Measurements from ENCODE around the gene ELP4.

The ELP4 gene

GRCh38 chr11:31798554-31799434, 289.2 kb downstream of the ELP4 start:
- H3K9me3 ChIP-seq (ENCODE audit: insufficient read depth, low read depth, low read length) = no peaks in the 10 kb centered on the region
- no peak for TF ChIP-seq EZH2phosphoT487 (IDR thresholded peaks at IDR 0.05; ENCODE audit: borderline replicate concordance)
- TF ChIP-seq, protein P1, sequence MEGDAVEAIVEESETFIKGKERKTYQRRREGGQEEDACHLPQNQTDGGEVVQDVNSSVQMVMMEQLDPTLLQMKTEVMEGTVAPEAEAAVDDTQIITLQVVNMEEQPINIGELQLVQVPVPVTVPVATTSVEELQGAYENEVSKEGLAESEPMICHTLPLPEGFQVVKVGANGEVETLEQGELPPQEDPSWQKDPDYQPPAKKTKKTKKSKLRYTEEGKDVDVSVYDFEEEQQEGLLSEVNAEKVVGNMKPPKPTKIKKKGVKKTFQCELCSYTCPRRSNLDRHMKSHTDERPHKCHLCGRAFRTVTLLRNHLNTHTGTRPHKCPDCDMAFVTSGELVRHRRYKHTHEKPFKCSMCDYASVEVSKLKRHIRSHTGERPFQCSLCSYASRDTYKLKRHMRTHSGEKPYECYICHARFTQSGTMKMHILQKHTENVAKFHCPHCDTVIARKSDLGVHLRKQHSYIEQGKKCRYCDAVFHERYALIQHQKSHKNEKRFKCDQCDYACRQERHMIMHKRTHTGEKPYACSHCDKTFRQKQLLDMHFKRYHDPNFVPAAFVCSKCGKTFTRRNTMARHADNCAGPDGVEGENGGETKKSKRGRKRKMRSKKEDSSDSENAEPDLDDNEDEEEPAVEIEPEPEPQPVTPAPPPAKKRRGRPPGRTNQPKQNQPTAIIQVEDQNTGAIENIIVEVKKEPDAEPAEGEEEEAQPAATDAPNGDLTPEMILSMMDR (conservative IDR thresholded peaks at IDR 0.05; ENCODE audit: low read length) = no peak
- no peaks in the 10 kb centered on the region for H3K9me2 ChIP-seq (replicated peaks; ENCODE audit: low read depth, low read length)
- no peaks in the 10 kb centered on the region for H3K79me2 ChIP-seq (ENCODE audit: insufficient read depth, low read length)
- no peaks in the 10 kb centered on the region for H4K20me1 ChIP-seq (ENCODE audit: insufficient read depth, low read length, poor library complexity, severe bottlenecking)
- H3K4me3 ChIP-seq (ENCODE audit: low read length, poor library complexity, severe bottlenecking) = no peak overlapping the region
- H2AFZ ChIP-seq (ENCODE audit: low read length) = no peak overlapping the region
- H3K4me1 ChIP-seq (ENCODE audit: insufficient read depth, low read length, poor library complexity, severe bottlenecking) = no peaks in the 10 kb centered on the region
- H3K9ac ChIP-seq (ENCODE audit: low read depth, low read length, poor library complexity, severe bottlenecking) = no peak overlapping the region
- H3F3A ChIP-seq (ENCODE audit: low read depth) = no peaks in the 10 kb centered on the region
- no peak overlapping the region for H3K4me2 ChIP-seq (ENCODE audit: low read depth, low read length, poor library complexity, severe bottlenecking)
- H3K36me3 ChIP-seq (ENCODE audit: insufficient read depth, low read length) = no peaks in the 10 kb centered on the region
- no peaks in the 10 kb centered on the region for H3K27me3 ChIP-seq (ENCODE audit: insufficient read depth, low read length, poor library complexity, severe bottlenecking)

GRCh38 chr11:31799435-31800397, 290.1 kb downstream of the ELP4 start:
- no peaks in the 10 kb centered on the region for H3K9me3 ChIP-seq (ENCODE audit: insufficient read depth, low read depth, low read length)
- H3K27me3 ChIP-seq (ENCODE audit: insufficient read depth, low read length, poor library complexity, severe bottlenecking) = no peaks in the 10 kb centered on the region
- H3F3A ChIP-seq (ENCODE audit: low read depth) = no peaks in the 10 kb centered on the region
- no peaks in the 10 kb centered on the region for H3K36me3 ChIP-seq (ENCODE audit: insufficient read depth, low read length)
- H3K4me2 ChIP-seq (ENCODE audit: low read depth, low read length, poor library complexity, severe bottlenecking) = no peak overlapping the region
- no peak overlapping the region for H3K9ac ChIP-seq (ENCODE audit: low read depth, low read length, poor library complexity, severe bottlenecking)
- H3K79me2 ChIP-seq (ENCODE audit: insufficient read depth, low read length) = no peaks in the 10 kb centered on the region
- no peaks in the 10 kb centered on the region for H3K9me2 ChIP-seq (replicated peaks; ENCODE audit: low read depth, low read length)
- no peak overlapping the region for H3K4me3 ChIP-seq (ENCODE audit: low read length, poor library complexity, severe bottlenecking)
- no peaks in the 10 kb centered on the region for H4K20me1 ChIP-seq (ENCODE audit: insufficient read depth, low read length, poor library complexity, severe bottlenecking)
- H2AFZ ChIP-seq (ENCODE audit: low read length) = no peak overlapping the region
- no peaks in the 10 kb centered on the region for H3K4me1 ChIP-seq (ENCODE audit: insufficient read depth, low read length, poor library complexity, severe bottlenecking)
- TF ChIP-seq EZH2phosphoT487 (IDR thresholded peaks at IDR 0.05; ENCODE audit: borderline replicate concordance) = no peak
- TF ChIP-seq, protein P1 (conservative IDR thresholded peaks at IDR 0.05; ENCODE audit: low read length) = no peak

DNA sequence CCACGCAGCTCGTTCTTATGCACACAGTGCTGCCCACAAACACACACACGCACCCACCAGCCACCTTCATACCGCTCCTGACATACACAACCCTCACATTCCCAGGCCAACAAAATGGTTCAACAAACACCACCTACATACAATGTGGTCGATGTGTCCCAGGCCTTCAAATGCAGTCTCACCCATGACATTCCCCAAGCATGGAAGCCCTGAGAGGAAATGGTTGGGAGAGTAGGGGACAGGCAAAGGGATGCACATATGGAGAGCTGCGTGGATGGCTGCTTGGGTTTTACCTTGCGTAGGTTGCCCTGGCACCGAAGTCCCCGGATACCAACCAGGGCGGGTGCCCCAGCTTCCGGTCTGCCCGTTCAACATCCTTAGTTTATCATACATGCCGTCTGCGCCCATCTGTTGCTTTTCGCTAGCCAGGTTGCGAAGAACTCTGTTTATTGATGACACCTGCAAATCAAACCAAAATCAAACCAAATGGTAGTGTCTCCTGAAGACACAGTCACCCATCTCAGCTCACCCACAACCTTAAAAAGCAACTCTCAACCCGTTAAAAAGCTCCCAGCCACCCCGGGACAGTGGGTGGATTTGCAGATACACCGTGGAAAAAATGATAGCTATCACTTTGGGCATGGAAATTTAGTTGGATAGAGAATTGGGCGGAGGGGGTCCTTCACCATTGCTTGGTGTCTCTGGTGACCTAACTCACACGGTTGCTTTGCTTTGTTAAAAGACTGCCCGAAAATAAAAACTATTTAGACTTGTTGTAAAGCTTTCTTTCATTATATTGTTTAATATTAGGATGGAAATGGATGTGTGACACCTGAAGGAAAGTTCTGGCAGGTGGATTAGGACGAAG, 291.1 kb downstream of the ELP4 start:
- no peak for TF ChIP-seq EZH2phosphoT487 (IDR thresholded peaks at IDR 0.05; ENCODE audit: borderline replicate concordance)
- TF ChIP-seq, protein P1 (conservative IDR thresholded peaks at IDR 0.05; ENCODE audit: low read length) = no peak

More for the DNA sequence above, 291.1 kb downstream of the ELP4 start:
- Histone ChIP-seq H3K4me1 (ENCODE audit: insufficient read depth, low read length, poor library complexity, severe bottlenecking) (no peaks in the 10 kb centered on the region), H4K20me1 (ENCODE audit: insufficient read depth, low read length, poor library complexity, severe bottlenecking) (no peaks in the 10 kb centered on the region), H3K36me3 (ENCODE audit: insufficient read depth, low read length) (no peaks in the 10 kb centered on the region), H3F3A (ENCODE audit: low read depth) (no peaks in the 10 kb centered on the region), H3K79me2 (ENCODE audit: insufficient read depth, low read length) (no peaks in the 10 kb centered on the region), H3K9me3 (ENCODE audit: insufficient read depth, low read depth, low read length) (no peaks in the 10 kb centered on the region), H2AFZ (ENCODE audit: low read length) (no peak overlapping the region), H3K27me3 (ENCODE audit: insufficient read depth, low read length, poor library complexity, severe bottlenecking) (no peaks in the 10 kb centered on the region), H3K9me2 (replicated peaks; ENCODE audit: low read depth, low read length) (no peaks in the 10 kb centered on the region), H3K4me2 (ENCODE audit: low read depth, low read length, poor library complexity, severe bottlenecking) (no peak overlapping the region), H3K9ac (ENCODE audit: low read depth, low read length, poor library complexity, severe bottlenecking) (no peak overlapping the region), H3K4me3 (ENCODE audit: low read length, poor library complexity, severe bottlenecking) (no peak overlapping the region)
